Measurements from ENCODE around the gene ADAM12. TPM values are rescaled to one million over a fixed set of nuclear protein-coding genes. Genes with fewer than 3 reads are reported as not detected.
A peak's percentile ranks its signal among the peaks of the same experiment; 100 is the strongest.

The ADAM12 gene
- total and polyA plus RNA-seq, 2 donors from 2014 or later = 0.26 to 3.3 TPM

- intact Hi-C loops (cut with DNase I) = no loop called here
- FAIRE-seq = no peak
- Histone ChIP-seq H3K9me3 (ENCODE audit: control insufficient read depth in 2 of 3, insufficient read depth in 1 of 3, low read length in 3 of 3) (no peaks in the 10 kb centered on the region), H3K27me3 (ENCODE audit: control insufficient read depth, insufficient read depth, low read length) (no peaks in the 10 kb centered on the region), H3K36me3 (ENCODE audit: control insufficient read depth in 2 of 3, insufficient read depth in 3 of 3, low read length in 3 of 3) (no peaks in the 10 kb centered on the region), H3K4me3 (ENCODE audit: low read length in 3 of 3) (no peak overlapping the region), H3K9ac (ENCODE audit: low read length in 3 of 3) (no peak overlapping the region), H3K4me1 (ENCODE audit: control insufficient read depth in 2 of 3, insufficient read depth in 2 of 3, low read depth in 1 of 3, low read length in 3 of 3) (peaks cover 0 to 3% (median 0%) of the 10 kb centered on the region in 3 donors), H3K27ac (ENCODE audit: low read depth in 2 of 2, low read length in 2 of 2) (no peak overlapping the region)
- DNase-seq = no peak
- TF ChIP-seq CTCF (IDR thresholded peaks at IDR 0.05; ENCODE audit: borderline replicate concordance, extremely low read depth, insufficient read depth) = no peak
These were observed 263.5 kb downstream of the ADAM12 start for GRCh38 chr10:126124668-126125349.

GRCh38 chr10:126124046-126124445, 264.2 kb downstream of the ADAM12 start:
- Histone ChIP-seq H3K4me3 (ENCODE audit: low read length in 3 of 3) (no peak overlapping the region), H3K4me1 (ENCODE audit: control insufficient read depth in 2 of 3, insufficient read depth in 2 of 3, low read depth in 1 of 3, low read length in 3 of 3) (peaks cover 0 to 3% (median 0%) of the 10 kb centered on the region in 3 donors), H3K27me3 (ENCODE audit: control insufficient read depth, insufficient read depth, low read length) (no peaks in the 10 kb centered on the region), H3K36me3 (ENCODE audit: control insufficient read depth in 2 of 3, insufficient read depth in 3 of 3, low read length in 3 of 3) (no peaks in the 10 kb centered on the region), H3K27ac (ENCODE audit: low read depth in 2 of 2, low read length in 2 of 2) (no peak overlapping the region), H3K9ac (ENCODE audit: low read length in 3 of 3) (no peak overlapping the region), H3K9me3 (ENCODE audit: control insufficient read depth in 2 of 3, insufficient read depth in 1 of 3, low read length in 3 of 3) (no peaks in the 10 kb centered on the region)
- no peak for TF ChIP-seq CTCF (IDR thresholded peaks at IDR 0.05; ENCODE audit: borderline replicate concordance, extremely low read depth, insufficient read depth)
- DNase-seq = no peak
- no peak for FAIRE-seq
- intact Hi-C loops (cut with DNase I) = no loop called here

GRCh38 chr10:126123466-126123865, 264.8 kb downstream of the ADAM12 start:
- no peak overlapping the region for H3K9ac ChIP-seq (ENCODE audit: low read length in 3 of 3)
- no peaks in the 10 kb centered on the region for H3K36me3 ChIP-seq (ENCODE audit: control insufficient read depth in 2 of 3, insufficient read depth in 3 of 3, low read length in 3 of 3)
- peaks cover 0 to 3% (median 0%) of the 10 kb centered on the region in 3 donors for H3K4me1 ChIP-seq (ENCODE audit: control insufficient read depth in 2 of 3, insufficient read depth in 2 of 3, low read depth in 1 of 3, low read length in 3 of 3)
- no peaks in the 10 kb centered on the region for H3K9me3 ChIP-seq (ENCODE audit: control insufficient read depth in 2 of 3, insufficient read depth in 1 of 3, low read length in 3 of 3)
- FAIRE-seq = no peak
- H3K4me3 ChIP-seq (ENCODE audit: low read length in 3 of 3) = no peak overlapping the region
- no peak for DNase-seq
- H3K27me3 ChIP-seq (ENCODE audit: control insufficient read depth, insufficient read depth, low read length) = no peaks in the 10 kb centered on the region
- intact Hi-C loops (cut with DNase I) = no loop called here
- TF ChIP-seq CTCF (IDR thresholded peaks at IDR 0.05; ENCODE audit: borderline replicate concordance, extremely low read depth, insufficient read depth) = no peak
- peak overlapping the region; percentile 6 to 11 for H3K27ac ChIP-seq (ENCODE audit: low read depth in 2 of 2, low read length in 2 of 2)
